OCI-LY1 (cell line): ENCODE data around the gene RHOD.

ENCODE experiments used
- H2AFZ ChIP-seq: fragments of 200-600 bp; sonication (generic), shearing (Covaris generic); 2 replicates; pipeline ENCODE4 v1.6.0; 2014; ENCODE audit warnings: antibody characterized with exemption, mild to moderate bottlenecking, low read length
- H3F3A ChIP-seq: fragments of 200-600 bp; sonication (generic), shearing (Covaris generic); 2 replicates; pipeline ENCODE4 v1.6.0; 2014; ENCODE audit warnings: mild to moderate bottlenecking, antibody characterized with exemption, low read length, moderate library complexity; ENCODE audit not compliant: insufficient read depth
- H3K27ac ChIP-seq: fragments of 200-600 bp; sonication (generic); 2 replicates; pipeline ENCODE4 v1.5.1; 2014; ENCODE audit warnings: low read length, mixed run types, mild to moderate bottlenecking, low read depth; ENCODE audit not compliant: poor library complexity, severe bottlenecking
- H3K27me3 ChIP-seq: fragments of 200-600 bp; sonication (generic); 2 replicates; pipeline ENCODE4 v1.6.0; 2014; ENCODE audit warnings: antibody characterized with exemption, mild to moderate bottlenecking, low read length, moderate library complexity; ENCODE audit not compliant: insufficient read depth
- H3K36me3 ChIP-seq: fragments of 200-600 bp; sonication (generic); 2 replicates; pipeline ENCODE4 v1.6.1; 2014; ENCODE audit warnings: mild to moderate bottlenecking, antibody characterized with exemption, low read length, moderate library complexity, mixed read lengths; ENCODE audit not compliant: insufficient read depth
- H3K4me1 ChIP-seq: fragments of 200-600 bp; sonication (generic); 2 replicates; pipeline ENCODE4 v1.5.1; 2014; ENCODE audit warnings: mild to moderate bottlenecking, low read length, moderate library complexity; ENCODE audit not compliant: insufficient read depth, severe bottlenecking
- H3K4me2 ChIP-seq: fragments of 200-600 bp; sonication (generic), shearing (Covaris generic); 2 replicates; pipeline ENCODE4 v1.6.1; 2014; ENCODE audit warnings: low read length
- H3K4me3 ChIP-seq: fragments of 200-600 bp; sonication (generic); 2 replicates; pipeline ENCODE4 v1.5.1; 2014; ENCODE audit warnings: low read length, low read depth, mild to moderate bottlenecking, mixed read lengths; ENCODE audit not compliant: poor library complexity, severe bottlenecking
- H3K79me2 ChIP-seq: fragments of 200-600 bp; shearing (Covaris generic); 2 replicates; pipeline ENCODE4 v1.6.1; 2016; ENCODE audit warnings: mixed run types, low read length, mixed read lengths; ENCODE audit not compliant: insufficient read depth
- H3K9ac ChIP-seq: fragments of 200-600 bp; sonication (generic), shearing (Covaris generic); 2 replicates; pipeline ENCODE4 v1.6.1; 2014; ENCODE audit warnings: mild to moderate bottlenecking, low read length, mixed read lengths
- H3K9me2 ChIP-seq: fragments of 200-600 bp; sonication (generic), shearing (Covaris generic); 2 replicates; pipeline ENCODE4 v1.6.1; 2014; ENCODE audit warnings: low read depth, mild to moderate bottlenecking, low read length, mixed read lengths
- H3K9me3 ChIP-seq: fragments of 200-600 bp; shearing (Covaris generic); 2 replicates; pipeline ENCODE4 v1.6.1; 2014; ENCODE audit warnings: low read length, mixed read lengths
- H4K20me1 ChIP-seq: fragments of 200-600 bp; sonication (generic), shearing (Covaris generic); 2 replicates; pipeline ENCODE4 v1.6.0; 2016; ENCODE audit warnings: mild to moderate bottlenecking, low read length; ENCODE audit not compliant: insufficient read depth
- EZH2 ChIP-seq: fragments of 200-600 bp; sonication (generic), shearing (Covaris generic); IDR thresholded peaks from 2 replicates; pipeline ENCODE4 v1.8.0; 2017; ENCODE audit warnings: borderline replicate concordance, mixed run types, mild to moderate bottlenecking, antibody characterized with exemption, low read length, moderate library complexity, mixed read lengths
- TF ChIP-seq, protein P1 (sequence below): fragments of 200-600 bp; sonication (generic), shearing (Covaris generic); IDR thresholded peaks from 2 replicates; pipeline ENCODE4 v1.5.1; 2017; ENCODE audit warnings: mild to moderate bottlenecking, antibody characterized with exemption, low read length, moderate library complexity, mixed read lengths

Gene RHOD

DNA sequence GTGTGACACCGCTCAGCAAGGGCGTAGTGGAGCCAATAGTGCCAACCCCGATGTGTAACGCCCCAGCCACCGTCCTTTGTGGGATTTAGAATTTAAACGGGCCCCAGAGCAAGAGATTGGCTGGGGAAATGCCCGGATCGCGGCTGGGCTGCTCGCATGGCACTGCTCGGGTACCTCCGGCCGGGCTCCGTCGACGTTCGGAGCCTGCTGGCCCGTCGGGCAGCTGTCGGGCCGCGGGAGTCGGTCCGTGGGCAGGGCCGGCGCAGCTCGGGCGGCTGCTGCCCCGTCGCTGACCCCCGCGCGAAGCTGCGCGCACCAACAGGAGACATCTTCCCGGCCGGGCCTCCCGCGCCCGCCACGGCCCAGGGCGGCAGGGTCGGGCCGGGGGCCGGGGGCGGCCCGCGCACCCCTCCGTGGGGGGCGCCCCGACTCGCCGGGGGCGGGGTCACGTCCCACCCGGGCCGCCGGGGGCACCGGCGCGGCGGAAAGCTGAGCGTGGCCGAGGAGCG lies 61.1 kb downstream of the RHOD start:
- H3K27ac ChIP-seq, result no peak overlapping the region
- H3F3A ChIP-seq, result no peaks in the 10 kb centered on the region
- no peaks in the 10 kb centered on the region for H3K36me3 ChIP-seq
- no peak for TF ChIP-seq EZH2
- TF ChIP-seq, protein P1, sequence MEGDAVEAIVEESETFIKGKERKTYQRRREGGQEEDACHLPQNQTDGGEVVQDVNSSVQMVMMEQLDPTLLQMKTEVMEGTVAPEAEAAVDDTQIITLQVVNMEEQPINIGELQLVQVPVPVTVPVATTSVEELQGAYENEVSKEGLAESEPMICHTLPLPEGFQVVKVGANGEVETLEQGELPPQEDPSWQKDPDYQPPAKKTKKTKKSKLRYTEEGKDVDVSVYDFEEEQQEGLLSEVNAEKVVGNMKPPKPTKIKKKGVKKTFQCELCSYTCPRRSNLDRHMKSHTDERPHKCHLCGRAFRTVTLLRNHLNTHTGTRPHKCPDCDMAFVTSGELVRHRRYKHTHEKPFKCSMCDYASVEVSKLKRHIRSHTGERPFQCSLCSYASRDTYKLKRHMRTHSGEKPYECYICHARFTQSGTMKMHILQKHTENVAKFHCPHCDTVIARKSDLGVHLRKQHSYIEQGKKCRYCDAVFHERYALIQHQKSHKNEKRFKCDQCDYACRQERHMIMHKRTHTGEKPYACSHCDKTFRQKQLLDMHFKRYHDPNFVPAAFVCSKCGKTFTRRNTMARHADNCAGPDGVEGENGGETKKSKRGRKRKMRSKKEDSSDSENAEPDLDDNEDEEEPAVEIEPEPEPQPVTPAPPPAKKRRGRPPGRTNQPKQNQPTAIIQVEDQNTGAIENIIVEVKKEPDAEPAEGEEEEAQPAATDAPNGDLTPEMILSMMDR, result no peak
- H2AFZ ChIP-seq, result no peak overlapping the region
- H3K4me1 ChIP-seq, result peaks cover 29% of the 10 kb centered on the region
- H3K9me3 ChIP-seq, result no peaks in the 10 kb centered on the region
- H3K4me2 ChIP-seq, result peak overlapping the region; percentile 83
- H3K4me3 ChIP-seq, result peak overlapping the region; percentile 66
- H3K27me3 ChIP-seq, result no peaks in the 10 kb centered on the region; the same call in 1 of the 2 replicates
- no peaks in the 10 kb centered on the region; the same call in 1 of the 2 replicates for H4K20me1 ChIP-seq
- no peak overlapping the region; the same call in 1 of the 2 replicates for H3K9ac ChIP-seq
- H3K9me2 ChIP-seq, result no peaks in the 10 kb centered on the region
- H3K79me2 ChIP-seq, result peaks cover 30% of the 10 kb centered on the region

DNA sequence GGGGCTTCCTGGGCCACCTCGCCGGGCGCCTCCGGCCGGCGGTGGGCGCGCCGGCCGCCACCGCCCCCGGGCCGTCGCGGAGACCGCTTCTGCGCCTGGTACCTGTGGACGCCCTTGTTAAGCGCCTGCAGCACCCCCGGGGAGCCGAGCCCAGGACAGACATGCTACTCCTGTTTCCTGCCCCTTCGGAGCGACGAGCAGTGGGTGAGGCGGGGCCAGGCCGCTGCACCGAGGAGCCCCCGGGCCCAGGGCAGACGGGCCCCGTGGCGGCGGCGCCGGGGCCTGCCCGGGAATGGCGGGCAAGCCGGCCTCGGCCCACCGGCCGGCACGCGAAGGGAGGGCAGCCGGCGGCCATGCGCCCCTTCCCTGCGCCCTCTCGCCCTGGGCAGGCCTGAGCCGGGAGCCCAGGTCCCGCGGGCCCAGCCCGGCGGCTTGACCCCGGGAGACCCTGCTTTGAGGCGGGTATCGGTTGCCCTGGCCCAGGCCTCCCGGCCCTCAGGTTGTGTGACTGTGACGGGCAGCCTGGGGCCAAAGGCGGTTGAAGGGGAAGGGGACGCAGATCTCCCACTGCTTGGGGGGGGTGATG lies 61.6 kb downstream of the RHOD start:
- H3K4me3 ChIP-seq, result peak overlapping the region; percentile 66

DNA sequence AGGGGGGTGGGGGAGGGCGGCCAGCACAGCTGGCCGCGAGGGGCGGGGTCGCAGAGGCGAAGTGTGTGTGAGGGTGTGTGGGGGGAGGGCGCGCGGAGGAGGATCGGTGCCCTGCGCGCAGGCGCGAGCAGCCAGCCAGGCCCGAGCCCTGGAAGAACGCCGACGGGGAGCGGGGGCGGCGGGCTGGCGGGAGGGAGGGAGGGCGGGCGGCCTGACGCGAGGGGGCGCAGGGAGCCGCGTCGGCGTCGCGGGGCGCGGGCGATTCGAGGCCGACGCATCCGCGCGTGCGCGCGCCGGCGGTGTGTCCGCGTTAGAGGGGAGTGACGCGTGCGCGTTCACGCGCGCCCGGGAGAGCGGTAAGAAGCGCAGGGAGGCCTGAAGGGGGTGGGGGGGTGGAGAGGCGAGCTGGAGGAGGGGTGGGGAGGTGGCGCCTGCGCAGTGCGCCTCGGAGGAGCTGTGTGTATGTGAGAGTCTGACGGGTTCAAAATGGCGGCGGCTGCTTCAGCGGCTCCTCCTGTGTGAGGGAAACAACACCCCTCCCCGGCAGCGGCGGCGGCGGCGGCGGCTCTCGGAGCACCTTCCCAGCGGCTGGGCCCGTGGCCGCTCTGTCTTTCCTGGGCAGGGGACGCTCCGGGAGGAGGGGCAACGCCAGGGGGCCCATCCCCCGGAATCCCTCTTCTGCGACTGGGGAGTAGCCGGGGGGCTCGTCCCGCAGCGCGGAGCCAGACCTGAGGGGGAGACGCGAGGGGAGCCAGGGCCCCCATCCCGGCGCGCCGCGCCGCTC lies 62.3 kb downstream of the RHOD start, which contains the start of gene KDM2A:
Gene KDM2A (plus strand): TSS at position 463 of the 784 bp plus-strand sequence. CDS start 2,054 bp downstream, outside the sequence.
- no peaks in the 10 kb centered on the region; the same call in 1 of the 2 replicates for H4K20me1 ChIP-seq
- H3K27ac ChIP-seq, result peak within 1 kb of the TSS; percentile 70
- H3K4me2 ChIP-seq, result peak within 1 kb of the TSS; percentile 91
- no peaks in the 10 kb centered on the region for H3K9me2 ChIP-seq
- no peak within 1 kb of the TSS for H2AFZ ChIP-seq
- H3K79me2 ChIP-seq, result peaks cover 42% of the 10 kb centered on the region
- peak within 1 kb of the TSS; percentile 96 for H3K4me3 ChIP-seq
- peak within 1 kb of the TSS; percentile 94 for H3K9ac ChIP-seq
- H3K4me1 ChIP-seq, result peaks cover 24% of the 10 kb centered on the region
- no peaks in the 10 kb centered on the region for H3F3A ChIP-seq
- H3K36me3 ChIP-seq, result peaks cover 10% of the 10 kb centered on the region; the same call in 1 of the 2 replicates
- H3K27me3 ChIP-seq, result no peaks in the 10 kb centered on the region; the same call in 1 of the 2 replicates
- H3K9me3 ChIP-seq, result no peaks in the 10 kb centered on the region
- TF ChIP-seq, protein P1, result no peak
- no peak for TF ChIP-seq EZH2

More for the DNA sequence above, 61.6 kb downstream of the RHOD start:
- Histone ChIP-seq H3K9me3 (no peaks in the 10 kb centered on the region), H3K27me3 (no peaks in the 10 kb centered on the region; the same call in 1 of the 2 replicates), H3F3A (no peaks in the 10 kb centered on the region), H3K9ac (peak overlapping the region; percentile 74), H4K20me1 (no peaks in the 10 kb centered on the region; the same call in 1 of the 2 replicates), H3K27ac (no peak overlapping the region), H3K79me2 (peaks cover 35% of the 10 kb centered on the region), H3K9me2 (no peaks in the 10 kb centered on the region), H3K4me2 (peak overlapping the region; percentile 83), H3K4me1 (peaks cover 26% of the 10 kb centered on the region), H3K36me3 (peaks cover 5% of the 10 kb centered on the region; the same call in 1 of the 2 replicates), H2AFZ (no peak overlapping the region)
- TF ChIP-seq EZH2, result no peak
- TF ChIP-seq, protein P1, result no peak
